NCI-H82 treated with DMSO at 0.1 percent for 48 hours (cell line): ENCODE measurements around the gene EPHB3.

Experiments
- DNase-seq: peaks from one replicate; lab custom pipeline; 2025; ENCODE audit not compliant: unreplicated experiment; lab: John Stamatoyannopoulos, UW

EPHB3 gene

DNA sequence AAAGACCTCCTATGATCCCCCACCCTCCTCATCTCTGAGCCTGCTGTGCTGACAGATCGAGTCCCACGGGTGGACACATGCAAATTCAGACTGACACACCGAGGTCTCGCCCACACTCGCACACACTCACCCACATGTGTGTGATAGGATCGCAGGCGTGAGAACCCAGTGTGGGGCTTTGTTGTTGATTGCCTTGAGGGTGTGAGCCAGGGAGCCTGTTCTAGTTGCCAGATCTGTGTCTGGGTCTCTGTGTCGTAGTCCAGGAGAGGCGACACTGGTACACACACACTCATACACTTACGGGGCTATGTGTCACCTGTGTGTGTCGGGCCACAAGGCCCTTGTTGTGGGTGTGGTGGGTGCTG, 2.0 kb downstream of the EPHB3 start:
- no peak for DNase-seq

DNA sequence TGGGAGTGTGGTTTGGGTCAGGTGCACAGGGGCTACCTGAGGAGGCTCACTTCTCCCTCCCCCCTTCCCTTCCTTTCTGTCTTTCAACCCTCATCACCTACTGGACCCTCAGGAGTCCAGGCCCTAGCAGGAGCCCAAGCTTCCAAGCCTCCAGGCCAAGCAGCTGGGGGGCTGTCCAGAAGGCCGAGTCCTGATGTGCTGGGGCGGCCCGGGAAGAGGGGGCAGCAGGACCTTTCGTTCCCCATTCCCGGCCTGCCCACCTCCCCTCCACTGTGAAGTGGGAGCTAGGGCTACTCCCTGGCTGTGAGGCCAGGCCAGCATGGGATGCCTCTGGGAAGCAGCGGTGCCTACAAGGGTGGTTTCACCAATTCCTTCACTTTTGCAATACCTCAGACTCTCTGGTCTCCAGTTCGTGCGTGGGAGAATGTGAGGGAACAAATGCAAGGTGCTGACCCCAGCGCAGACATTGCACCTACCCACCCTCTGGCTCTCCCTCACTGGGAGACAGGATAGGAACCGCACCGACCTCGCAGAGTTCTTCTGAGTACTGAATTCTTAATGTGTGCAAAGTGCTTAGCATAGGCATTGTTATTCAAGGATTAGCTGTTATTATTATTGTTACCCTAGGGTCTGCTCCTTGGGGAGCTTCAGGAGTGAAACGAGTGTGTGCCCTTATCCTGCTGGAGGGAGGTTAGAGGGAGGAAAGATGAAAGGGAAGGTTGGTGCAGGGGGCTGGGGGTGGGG, 2.5 kb downstream of the EPHB3 start:
- no peak for DNase-seq

DNA sequence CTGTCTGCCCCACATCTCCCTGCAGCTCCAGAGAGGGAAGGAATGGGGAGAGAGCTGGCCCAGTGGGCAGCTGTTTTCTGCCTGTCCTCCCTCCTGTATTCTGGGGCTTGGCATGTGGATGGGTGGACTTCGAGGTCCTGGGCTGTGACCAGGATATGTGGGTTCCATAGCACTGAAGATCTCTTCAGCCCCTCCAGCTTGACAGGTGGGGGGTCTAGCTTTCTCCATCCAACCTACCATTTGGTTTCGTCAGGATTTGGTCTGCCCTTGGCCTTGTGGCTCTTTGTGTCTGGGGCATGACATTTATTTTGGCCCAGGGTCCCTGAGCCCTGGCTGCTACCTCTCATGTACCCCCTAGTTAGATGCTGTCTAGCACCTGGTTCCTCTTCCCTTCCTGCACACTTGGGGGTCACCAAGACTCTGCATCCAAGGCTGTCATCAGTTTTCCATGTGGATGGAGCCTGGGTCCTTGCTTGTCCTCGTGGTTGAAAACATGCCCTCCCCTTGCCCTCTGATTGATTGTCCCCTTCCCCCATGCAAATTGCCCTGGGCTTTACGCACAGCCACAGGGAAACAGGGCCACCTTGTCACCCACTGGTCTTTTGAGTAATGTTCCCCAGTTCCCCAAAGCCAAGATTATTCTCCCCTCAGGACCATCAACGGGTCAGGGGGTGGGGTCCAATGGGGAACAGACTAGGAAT, 3.2 kb downstream of the EPHB3 start:
- DNase-seq: no peak

DNA sequence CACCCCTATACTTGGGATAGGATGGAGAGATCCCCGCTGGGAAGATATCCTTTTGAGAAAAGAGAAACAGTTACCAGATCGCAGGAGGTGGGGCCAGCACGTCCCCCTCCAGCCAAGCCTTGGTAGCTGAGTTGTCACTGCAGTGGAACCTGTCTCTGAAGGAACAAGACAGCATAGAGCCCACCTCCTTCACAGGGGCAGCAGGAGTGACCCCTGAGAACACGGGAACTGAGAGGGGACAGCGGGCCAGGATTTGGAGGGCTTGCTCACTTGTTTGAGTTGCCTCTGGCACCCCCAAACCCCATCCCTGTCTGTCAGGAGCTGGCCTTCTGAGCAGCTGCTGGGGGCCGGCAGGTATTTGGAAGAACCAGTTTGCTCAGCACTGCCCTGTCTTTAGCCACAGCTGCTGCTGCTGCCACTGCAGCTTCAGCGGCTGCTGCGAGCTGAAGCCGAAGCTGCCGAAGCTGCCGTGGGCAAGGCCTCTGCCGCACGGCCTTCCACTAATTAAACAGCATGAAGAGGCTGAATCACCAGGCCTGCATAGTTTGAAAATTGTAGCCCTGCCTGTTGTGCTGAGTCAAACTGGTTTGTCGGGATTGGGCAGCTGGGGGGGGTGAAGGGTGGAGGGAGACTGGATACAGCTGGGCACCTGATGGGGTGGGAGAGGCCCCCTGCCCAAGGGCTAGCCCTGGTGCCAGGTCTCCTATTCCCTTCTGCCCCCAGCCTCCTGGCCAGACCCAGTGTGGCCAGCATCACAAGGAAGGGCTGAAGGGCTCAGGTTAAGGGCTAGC, 4.0 kb downstream of the EPHB3 start:
- no peak for DNase-seq

DNA sequence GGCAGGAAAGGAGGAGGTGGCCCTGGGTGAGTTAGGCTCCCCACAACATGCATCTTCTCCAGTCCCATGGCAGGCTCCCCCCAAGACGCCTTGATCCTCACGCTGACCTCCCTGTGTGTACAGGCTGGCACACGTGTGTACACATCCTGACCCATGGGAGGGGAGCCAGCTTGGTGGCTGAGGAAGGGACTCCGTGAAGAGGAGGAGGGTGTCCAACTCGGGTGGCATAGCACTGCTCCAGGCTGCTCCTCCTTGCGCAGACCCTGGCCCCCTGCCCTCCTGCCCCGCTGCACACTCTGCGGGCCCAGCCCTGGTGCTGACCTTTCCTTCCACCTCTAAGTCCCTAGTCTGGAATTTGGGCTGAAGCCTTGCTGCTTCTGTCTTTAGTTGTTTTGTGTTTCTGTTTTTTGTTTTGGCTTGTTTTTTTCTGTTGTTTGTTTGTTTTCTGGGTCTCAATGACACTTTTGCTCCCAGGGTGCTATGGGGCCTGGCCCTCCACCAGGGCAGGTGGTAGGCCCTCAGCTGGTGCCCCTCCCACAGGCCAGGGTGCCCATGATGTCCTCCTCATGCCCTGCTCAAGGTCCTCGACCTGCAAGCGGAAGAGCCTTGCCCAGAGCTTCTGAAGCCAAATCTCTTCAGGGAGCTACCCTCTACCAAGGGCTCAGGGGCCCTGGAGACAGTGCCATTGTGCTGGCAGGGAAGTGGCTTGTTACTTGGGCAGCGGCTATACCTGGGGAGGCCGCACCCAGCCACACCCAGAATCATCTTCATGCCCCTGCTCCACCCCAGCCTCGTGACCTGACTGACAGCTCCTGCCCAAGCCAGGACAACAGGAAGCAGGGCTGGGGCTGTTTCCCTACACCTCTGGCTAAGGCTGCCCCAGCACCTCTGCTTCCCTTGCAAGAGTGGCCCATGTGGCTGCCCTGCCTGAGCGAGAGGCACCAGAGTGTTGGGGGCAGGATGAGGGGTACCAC, 5.1 kb downstream of the EPHB3 start:
- no peak for DNase-seq

DNA sequence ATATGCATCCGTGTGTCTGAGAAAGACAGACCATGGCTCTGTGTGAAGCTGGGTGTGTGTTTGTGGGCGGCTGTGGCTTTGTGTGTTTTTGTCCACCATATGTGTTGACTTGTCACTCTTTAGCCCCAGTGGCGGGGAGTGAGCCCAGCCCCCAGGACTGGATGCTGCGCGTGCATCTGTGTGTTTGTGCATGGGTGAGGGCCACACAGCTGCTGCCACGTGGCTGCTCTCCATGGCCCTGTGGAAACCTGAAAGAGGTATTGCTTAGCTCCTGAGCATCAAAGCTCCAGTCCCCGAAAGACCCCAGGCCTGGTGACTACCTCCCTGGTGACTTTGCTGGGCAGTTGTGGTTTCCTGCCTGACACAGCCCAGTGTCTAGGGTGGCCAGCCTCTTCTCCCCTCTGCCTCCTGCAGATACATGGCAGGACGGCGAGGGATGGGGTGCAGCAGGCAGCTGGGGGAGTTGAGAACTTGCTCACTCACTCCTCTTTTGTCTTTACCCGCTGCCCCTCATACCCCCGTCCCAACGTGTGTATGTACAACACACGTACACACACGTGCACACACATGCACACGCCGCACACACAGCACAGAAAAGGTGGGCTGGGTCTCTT, 6.5 kb downstream of the EPHB3 start:
- DNase-seq: no peak

DNA sequence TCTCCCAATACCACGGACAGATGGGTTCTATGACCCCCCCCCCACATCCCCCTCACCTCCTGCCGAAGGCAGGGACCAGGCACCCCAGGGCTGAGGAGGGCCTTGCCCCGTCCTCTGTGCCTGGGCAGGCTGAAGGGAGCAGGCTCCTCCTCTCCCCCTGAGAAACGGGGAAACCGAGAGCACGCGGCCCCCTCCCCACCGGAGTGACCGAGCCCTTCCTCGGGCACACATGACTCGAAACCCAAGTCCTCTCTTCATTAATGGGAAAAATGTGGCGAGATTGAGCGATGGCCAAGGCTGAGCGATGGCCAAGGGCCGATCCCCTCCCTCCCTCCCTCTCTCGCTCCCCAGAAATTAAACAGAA, 7.0 kb downstream of the EPHB3 start:
- no peak for DNase-seq

DNA sequence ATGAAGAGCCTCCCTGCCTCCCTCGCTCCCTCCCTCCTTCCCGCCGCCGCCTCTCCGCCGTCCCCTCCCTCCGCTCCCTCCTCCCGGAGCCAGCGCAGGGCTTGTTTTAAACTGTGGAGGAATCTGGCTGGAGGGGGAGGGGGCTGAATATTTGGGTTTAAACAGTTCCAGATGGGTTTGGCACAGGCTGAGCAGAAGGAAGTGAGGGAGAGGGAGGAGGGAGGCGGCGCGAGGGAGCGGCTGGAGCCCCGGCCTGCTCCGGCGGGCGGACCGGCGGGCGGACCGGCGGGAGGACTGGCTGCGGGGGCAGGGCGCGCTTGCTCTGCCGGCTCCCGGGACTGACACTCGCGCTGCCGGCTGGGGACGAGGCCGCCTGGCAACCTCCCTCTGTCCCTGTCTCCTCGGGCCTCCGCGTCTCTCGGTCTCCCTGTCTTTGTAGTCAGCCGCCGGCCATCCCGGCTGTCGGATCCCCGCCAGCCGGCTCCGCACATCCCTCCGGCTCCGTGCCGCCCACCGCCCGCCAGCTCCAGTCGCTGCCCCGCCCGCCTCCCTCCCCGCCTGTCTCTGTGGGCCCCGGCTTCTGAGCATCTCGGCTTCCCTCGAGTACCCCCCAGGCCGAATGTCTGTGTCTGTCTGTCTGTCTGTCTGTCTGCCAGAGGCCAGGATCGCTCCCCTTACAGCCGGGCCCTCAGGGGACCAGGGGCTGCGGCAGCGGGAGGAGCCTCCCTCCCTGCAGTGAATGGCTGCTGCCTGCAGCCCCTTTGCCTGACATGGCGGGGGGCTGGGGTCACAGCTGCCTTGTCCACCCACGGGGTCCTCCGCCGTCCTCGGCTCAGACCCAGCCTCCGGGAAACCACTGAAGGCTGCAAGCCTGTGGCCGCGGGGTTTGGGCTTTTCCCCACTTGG, 7.6 kb downstream of the EPHB3 start:
- DNase-seq: peak; percentile 68

DNA sequence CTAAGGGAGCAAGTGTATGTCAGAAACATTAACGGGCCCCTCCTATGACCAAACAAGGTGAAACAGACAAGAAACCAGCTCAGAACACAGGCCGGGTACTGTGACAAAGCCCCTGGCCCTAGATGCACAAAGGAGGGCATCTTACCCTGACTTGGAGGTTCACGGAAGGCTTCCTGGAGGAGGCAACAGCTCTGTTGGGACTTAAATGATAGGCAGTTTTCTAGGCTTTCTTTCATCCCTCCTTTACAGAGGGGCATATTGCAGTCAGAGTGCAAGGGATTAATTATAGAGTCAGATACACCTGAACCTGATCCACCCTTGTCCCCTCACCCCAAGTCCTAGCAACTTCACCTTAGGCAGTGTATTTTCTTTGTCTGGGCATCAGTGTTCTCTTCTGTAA, 8.4 kb downstream of the EPHB3 start:
- no peak for DNase-seq

DNA sequence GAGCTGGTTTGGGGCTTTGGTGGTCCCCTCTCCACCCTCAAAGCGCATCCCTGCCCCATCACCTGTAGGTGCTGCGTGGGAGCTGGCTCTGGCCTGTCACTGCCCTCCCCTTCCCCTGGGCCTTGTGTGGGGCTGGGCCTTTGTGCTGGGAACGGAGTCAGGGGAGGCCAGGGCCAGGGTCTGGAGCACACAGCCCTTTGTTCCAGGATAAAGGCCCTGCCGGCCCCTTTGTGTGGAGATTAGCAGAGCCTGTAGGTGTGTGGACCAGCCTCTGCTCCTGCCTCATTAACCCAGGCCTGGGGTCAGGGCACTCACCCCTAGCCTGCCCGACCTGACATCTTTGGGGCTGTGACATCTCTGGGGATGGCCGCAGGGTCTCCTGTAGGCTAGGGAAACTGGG, 8.9 kb downstream of the EPHB3 start:
- no peak for DNase-seq

DNA sequence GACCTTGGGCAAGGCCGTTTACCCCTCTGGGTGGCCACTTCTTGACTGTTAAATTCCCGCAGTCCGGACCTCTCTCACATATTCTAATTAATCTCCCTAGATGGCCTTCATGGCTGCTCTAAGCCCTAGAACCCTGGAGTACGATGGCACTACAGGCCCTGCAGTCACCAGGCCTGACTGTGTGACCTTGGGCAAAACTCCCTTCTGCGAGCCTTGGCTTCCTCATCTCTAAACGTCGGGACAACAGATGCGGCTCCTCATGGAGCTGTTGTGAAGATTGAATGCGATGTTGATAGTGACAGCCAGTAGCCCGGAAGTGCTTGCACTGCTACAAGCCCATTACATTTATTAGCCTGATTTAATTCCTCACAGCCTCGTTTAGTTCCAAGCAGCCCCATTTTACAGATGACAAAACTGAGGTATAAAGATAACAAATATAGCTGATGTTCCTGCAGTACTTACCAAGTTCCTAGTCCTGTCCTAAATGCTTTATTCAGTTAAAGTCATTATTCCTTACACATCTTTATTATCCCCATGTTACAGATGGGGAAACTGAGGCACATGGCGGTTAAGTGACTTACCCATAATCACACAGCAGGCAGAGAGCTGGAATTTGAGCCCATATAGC, 10.3 kb downstream of the EPHB3 start:
- no peak for DNase-seq

DNA sequence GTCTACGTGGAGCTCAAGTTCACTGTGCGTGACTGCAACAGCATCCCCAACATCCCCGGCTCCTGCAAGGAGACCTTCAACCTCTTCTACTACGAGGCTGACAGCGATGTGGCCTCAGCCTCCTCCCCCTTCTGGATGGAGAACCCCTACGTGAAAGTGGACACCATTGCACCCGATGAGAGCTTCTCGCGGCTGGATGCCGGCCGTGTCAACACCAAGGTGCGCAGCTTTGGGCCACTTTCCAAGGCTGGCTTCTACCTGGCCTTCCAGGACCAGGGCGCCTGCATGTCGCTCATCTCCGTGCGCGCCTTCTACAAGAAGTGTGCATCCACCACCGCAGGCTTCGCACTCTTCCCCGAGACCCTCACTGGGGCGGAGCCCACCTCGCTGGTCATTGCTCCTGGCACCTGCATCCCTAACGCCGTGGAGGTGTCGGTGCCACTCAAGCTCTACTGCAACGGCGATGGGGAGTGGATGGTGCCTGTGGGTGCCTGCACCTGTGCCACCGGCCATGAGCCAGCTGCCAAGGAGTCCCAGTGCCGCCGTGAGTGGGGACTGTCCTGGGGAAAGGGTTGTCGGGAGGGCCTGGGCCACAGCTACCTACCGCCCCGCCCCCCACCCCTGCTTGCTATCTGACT, 11.2 kb downstream of the EPHB3 start:
- DNase-seq: no peak

DNA sequence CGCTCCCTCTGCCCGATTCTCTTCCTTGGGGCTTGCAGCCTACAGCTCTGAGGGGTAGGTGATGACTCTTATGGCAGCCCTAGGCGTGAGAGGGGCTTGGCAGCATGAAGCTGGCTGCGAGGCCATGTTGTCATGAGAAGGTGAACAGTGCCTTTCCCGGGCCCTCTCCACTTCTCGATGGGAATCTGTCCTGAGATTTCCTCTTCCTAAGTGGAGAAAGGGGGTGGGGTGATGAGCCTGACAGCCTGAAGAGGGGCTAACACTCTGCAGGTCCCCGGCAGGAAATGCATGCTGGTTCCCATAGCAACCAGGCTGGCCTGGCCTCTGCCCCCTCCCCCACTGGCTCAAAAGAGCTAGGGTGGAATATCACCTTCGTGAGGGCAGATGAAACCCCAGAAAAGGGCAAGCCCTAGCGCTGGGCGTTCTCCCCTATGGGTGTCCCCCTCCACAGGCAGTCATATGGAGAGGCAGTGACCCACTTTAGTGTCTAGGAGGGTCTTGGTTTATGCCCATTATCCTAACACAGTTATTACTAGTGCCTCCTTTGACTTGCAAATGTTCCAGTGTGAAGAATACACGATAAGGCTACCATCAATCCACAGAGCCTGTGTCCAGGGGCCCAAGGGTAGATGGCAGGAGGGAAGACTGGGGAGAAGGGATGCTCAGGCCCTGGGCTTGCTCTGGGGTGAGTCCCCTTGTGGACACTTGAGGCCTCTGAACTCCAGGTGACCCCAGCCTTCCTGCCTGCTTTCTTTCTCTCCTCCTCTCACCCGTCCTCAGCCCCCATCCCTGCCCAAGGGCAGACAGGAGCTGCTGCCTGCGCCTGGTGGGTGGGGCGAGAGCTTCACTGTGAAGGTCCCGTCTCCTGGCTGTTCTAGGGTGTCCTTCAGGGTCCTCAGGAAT, 13.2 kb downstream of the EPHB3 start:
- no peak for DNase-seq

DNA sequence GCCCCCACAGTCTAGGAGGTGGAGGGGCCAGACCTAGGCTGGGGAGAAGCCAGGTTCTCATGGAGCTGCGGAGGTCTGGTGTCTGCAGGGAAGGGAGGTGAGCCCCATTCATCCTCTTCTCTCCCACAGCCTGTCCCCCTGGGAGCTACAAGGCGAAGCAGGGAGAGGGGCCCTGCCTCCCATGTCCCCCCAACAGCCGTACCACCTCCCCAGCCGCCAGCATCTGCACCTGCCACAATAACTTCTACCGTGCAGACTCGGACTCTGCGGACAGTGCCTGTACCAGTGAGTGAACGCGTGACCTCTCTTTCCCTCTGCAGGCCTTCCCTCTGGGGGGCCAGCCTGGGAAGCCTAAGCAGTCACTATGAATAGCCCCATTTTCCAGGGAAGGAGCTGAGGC, 14.1 kb downstream of the EPHB3 start:
- no peak for DNase-seq

DNA sequence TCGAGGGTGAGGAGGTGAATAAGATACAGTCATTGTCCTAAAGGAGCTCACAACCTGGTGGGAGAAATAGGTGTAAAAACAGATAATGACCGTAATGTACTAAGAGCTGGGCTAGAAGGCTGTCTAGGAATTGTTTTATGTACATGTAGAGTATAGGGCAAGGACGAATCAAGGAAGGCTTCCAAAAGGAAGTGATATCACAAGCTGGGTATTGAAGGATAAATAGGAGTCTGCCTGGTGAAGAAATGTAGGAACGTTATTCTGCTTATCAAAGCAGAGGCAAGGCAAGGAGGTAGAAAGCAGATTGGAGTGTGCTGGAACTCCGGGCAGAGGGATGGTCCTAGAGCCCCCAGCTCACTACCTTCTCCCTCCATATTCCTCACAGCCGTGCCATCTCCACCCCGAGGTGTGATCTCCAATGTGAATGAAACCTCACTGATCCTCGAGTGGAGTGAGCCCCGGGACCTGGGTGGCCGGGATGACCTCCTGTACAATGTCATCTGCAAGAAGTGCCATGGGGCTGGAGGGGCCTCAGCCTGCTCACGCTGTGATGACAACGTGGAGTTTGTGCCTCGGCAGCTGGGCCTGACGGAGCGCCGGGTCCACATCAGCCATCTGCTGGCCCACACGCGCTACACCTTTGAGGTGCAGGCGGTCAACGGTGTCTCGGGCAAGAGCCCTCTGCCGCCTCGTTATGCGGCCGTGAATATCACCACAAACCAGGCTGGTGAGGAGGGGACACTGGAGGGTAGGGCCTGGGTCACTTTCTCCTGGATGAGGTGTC, 15.1 kb downstream of the EPHB3 start:
- no peak for DNase-seq

DNA sequence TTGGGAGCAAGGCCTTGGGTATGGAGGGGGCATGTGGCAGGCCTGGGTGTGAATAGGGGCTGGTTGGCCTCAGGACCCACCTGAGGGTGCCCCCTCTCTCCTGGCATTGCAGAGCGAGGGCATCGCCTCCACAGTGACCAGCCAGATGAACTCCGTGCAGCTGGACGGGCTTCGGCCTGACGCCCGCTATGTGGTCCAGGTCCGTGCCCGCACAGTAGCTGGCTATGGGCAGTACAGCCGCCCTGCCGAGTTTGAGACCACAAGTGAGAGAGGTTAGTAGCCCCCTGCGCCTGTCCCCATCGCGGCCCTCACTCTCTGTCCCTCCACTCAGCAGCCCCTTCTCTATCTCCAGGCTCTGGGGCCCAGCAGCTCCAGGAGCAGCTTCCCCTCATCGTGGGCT, 16.0 kb downstream of the EPHB3 start:
- no peak for DNase-seq

DNA sequence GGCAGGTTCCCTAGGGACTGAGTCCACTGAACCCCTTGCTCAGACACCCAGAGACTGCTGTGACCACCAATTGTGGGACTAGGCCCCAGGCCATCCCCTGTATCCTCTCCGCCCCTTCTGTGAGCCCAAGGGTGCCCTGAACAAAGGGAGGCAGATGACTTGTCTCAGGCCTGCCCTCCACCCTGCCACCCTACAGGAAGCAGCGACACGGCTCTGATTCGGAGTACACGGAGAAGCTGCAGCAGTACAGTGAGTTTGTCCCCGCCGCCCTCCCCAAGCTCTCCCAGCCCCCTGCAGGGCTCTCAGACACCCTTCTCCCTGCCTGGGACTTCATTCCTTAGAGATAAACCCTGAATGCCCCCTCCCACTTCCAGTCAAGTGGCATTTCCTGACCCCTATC, 16.6 kb downstream of the EPHB3 start:
- DNase-seq: no peak
